HEK293 (cell line): ENCODE measurements around the gene RAET1L.

ENCODE experiments used
- CTCF ChIA-PET: fragments of 350-600 bp; formaldehyde crosslinking; extraction: SDS; loops from one replicate; lab custom pipeline; 2021; ENCODE audit warnings: antibody characterized with exemption; lab: Yijun Ruan, JAX
- POLR2A ChIA-PET: fragments of 300-600 bp; formaldehyde crosslinking; extraction: SDS; loops from one replicate; lab custom pipeline; 2020; ENCODE audit warnings: antibody characterized with exemption, inconsistent platforms; lab: Yijun Ruan, JAX
- H3K27ac ChIP-seq: fragments of 200-500 bp; sonication (Bioruptor generic); 2 replicates; pipeline ENCODE4 v1.5.1; 2014; ENCODE audit warnings: low read depth, low read length, control low read depth, inconsistent platforms; ENCODE audit errors: extremely low read depth
- H3K36me3 ChIP-seq, 2 experiments: fragments of 200-500 bp in 1 of 2; sonication (Bioruptor generic) in 1 of 2; 1 replicate in 1 of 2; 2 replicates in 1 of 2; pipeline ENCODE4 v1.5.1; 2014 to 2017; ENCODE audit warnings: inconsistent platforms in 2 of 2, low read length in 2 of 2; ENCODE audit not compliant: control insufficient read depth in 2 of 2, insufficient read depth in 1 of 2
- H3K4me1 ChIP-seq: fragments of 200-500 bp; sonication (Bioruptor generic); 2 replicates; pipeline ENCODE4 v1.5.1; 2014; ENCODE audit warnings: mild to moderate bottlenecking, low read length, inconsistent platforms; ENCODE audit not compliant: control insufficient read depth, insufficient read depth
- H3K4me3 ChIP-seq: 2 replicates; pipeline ENCODE4 v1.5.1; 2011; ENCODE audit warnings: low read depth, mild to moderate bottlenecking, control low read depth, low read length, moderate library complexity
- H3K9me3 ChIP-seq: fragments of 200-500 bp; sonication (Bioruptor generic); 2 replicates; pipeline ENCODE4 v1.5.1; 2014; ENCODE audit warnings: low read depth, low read length, inconsistent platforms; ENCODE audit not compliant: control insufficient read depth, insufficient read depth
- BCL6B ChIP-seq: fragments of 450-650 bp; formaldehyde crosslinking; IDR thresholded peaks from 2 replicates; pipeline ENCODE4 v1.5.1; 2017; ENCODE audit warnings: missing biosample characterization, missing genetic modification characterization
- CTCF ChIP-seq: fragments of 450-650 bp; formaldehyde crosslinking; IDR thresholded peaks from 2 replicates; pipeline ENCODE4 v1.5.1; 2016; ENCODE audit warnings: missing biosample characterization, missing genetic modification characterization
- SCRT1 ChIP-seq: fragments of 450-650 bp; formaldehyde crosslinking; IDR thresholded peaks from 2 replicates; pipeline ENCODE4 v1.5.1; 2016; ENCODE audit warnings: missing biosample characterization, missing genetic modification characterization, borderline replicate concordance
- SP2 ChIP-seq: fragments of 450-650 bp; formaldehyde crosslinking; IDR thresholded peaks from 2 replicates; pipeline ENCODE4 v1.5.1; 2016; ENCODE audit warnings: missing biosample characterization, missing genetic modification characterization
- ZBTB26 ChIP-seq: fragments of 450-650 bp; formaldehyde crosslinking; optimal IDR thresholded peaks from 2 replicates; pipeline ENCODE3; 2016; ENCODE audit warnings: missing biosample characterization, mild to moderate bottlenecking, missing genetic modification characterization
- ZNF18 ChIP-seq: fragments of 450-650 bp; formaldehyde crosslinking; IDR thresholded peaks from 2 replicates; pipeline ENCODE4 v1.5.1; 2016; ENCODE audit warnings: missing biosample characterization, missing genetic modification characterization
- ZNF529 ChIP-seq: fragments of 450-650 bp; formaldehyde crosslinking; IDR thresholded peaks from 2 replicates; pipeline ENCODE4 v1.5.1; 2017; ENCODE audit warnings: missing genetic modification characterization, missing biosample characterization; ENCODE audit not compliant: insufficient replicate concordance
- ZNF549 ChIP-seq: fragments of 450-650 bp; IDR thresholded peaks from 2 replicates; pipeline ENCODE4 v1.5.1; 2018; ENCODE audit warnings: missing biosample characterization, missing genetic modification characterization, mild to moderate bottlenecking, inconsistent platforms, moderate library complexity
- ZNF560 ChIP-seq: fragments of 450-650 bp; formaldehyde crosslinking; IDR thresholded peaks from 2 replicates; pipeline ENCODE4 v1.5.1; 2017; ENCODE audit warnings: missing biosample characterization, missing genetic modification characterization, borderline replicate concordance
- ZNF561 ChIP-seq: fragments of 450-650 bp; IDR thresholded peaks from 2 replicates; pipeline ENCODE4 v1.5.1; 2018; ENCODE audit warnings: missing biosample characterization, missing genetic modification characterization, borderline replicate concordance
- ZNF600 ChIP-seq: fragments of 450-650 bp; formaldehyde crosslinking; IDR thresholded peaks from 2 replicates; pipeline ENCODE4 v1.5.1; 2016; ENCODE audit warnings: missing biosample characterization, missing genetic modification characterization
- ZNF701 ChIP-seq: fragments of 450-650 bp; formaldehyde crosslinking; IDR thresholded peaks from 2 replicates; pipeline ENCODE4 v1.5.1; 2016; ENCODE audit warnings: missing biosample characterization, missing genetic modification characterization
- ZNF843 ChIP-seq: fragments of 450-650 bp; formaldehyde crosslinking; IDR thresholded peaks from 2 replicates; pipeline ENCODE4 v1.5.1; 2016; ENCODE audit warnings: missing biosample characterization, missing genetic modification characterization
- ZSCAN23 ChIP-seq: fragments of 450-650 bp; formaldehyde crosslinking; IDR thresholded peaks from 2 replicates; pipeline ENCODE4 v1.5.1; 2016; ENCODE audit warnings: missing biosample characterization, missing genetic modification characterization
- ZXDB ChIP-seq: fragments of 450-650 bp; formaldehyde crosslinking; IDR thresholded peaks from 2 replicates; pipeline ENCODE4 v1.5.1; 2016; ENCODE audit warnings: missing biosample characterization, missing genetic modification characterization
- TF ChIP-seq, protein P1 (sequence below): IDR thresholded peaks from 2 replicates; pipeline ENCODE4 v1.6.1; 2011; ENCODE audit warnings: mild to moderate bottlenecking, low read depth, low read length, borderline replicate concordance
- TF ChIP-seq, protein P2 (sequence below): fragments of 450-650 bp; formaldehyde crosslinking; IDR thresholded peaks from 2 replicates; pipeline ENCODE4 v1.5.1; 2016; ENCODE audit warnings: missing biosample characterization, missing genetic modification characterization

Gene RAET1L

DNA sequence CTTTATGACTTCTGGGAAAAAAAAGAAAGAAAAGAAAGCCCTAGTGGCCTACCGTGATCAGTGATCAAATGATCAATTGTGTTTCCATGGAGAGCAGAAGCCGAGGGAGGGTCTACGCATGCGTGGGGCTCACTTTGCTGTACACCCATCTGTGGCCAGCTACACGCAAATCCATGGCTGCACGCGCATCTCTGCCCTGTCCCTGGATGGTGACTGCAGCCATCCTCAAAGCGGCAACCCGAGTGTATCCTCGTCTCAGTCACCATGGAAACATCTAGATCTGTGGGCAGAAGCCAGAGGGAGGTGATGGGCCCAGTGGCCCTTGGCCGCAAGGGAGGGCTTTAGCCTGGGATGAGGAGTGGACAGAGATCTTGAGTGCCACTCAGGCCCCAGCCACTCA, 44.4 kb upstream of the RAET1L start:
- Histone ChIP-seq H3K9me3 (no peaks in the 10 kb centered on the region), H3K27ac (no peak overlapping the region), H3K4me3 (no peak overlapping the region), H3K36me3 (peaks cover 0 to 19% of the 10 kb centered on the region in 2 experiments; a peak in 1 of 3 replicates), H3K4me1 (peaks cover 6% of the 10 kb centered on the region; the same call in 1 of the 2 replicates)
- TF ChIP-seq ZNF843 (tag by site-specific recombination) (no peak), ZNF561 (no peak), ZNF549 (tag by site-specific recombination) (no peak), ZXDB (tag by site-specific recombination) (no peak), SCRT1 (tag by site-specific recombination) (no peak), ZNF18 (no peak), ZSCAN23 (tag by site-specific recombination) (no peak), ZNF600 (tag by site-specific recombination) (no peak), SP2 (tag by site-specific recombination) (no peak), CTCF (no peak), BCL6B (tag by site-specific recombination) (no peak), ZNF560 (no peak), ZBTB26 (tag by site-specific recombination) (no peak), ZNF701 (tag by site-specific recombination) (no peak), ZNF529 (tag by site-specific recombination) (no peak)
- TF ChIP-seq, protein P1, sequence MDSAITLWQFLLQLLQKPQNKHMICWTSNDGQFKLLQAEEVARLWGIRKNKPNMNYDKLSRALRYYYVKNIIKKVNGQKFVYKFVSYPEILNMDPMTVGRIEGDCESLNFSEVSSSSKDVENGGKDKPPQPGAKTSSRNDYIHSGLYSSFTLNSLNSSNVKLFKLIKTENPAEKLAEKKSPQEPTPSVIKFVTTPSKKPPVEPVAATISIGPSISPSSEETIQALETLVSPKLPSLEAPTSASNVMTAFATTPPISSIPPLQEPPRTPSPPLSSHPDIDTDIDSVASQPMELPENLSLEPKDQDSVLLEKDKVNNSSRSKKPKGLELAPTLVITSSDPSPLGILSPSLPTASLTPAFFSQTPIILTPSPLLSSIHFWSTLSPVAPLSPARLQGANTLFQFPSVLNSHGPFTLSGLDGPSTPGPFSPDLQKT, result no peak
- TF ChIP-seq, protein P2, sequence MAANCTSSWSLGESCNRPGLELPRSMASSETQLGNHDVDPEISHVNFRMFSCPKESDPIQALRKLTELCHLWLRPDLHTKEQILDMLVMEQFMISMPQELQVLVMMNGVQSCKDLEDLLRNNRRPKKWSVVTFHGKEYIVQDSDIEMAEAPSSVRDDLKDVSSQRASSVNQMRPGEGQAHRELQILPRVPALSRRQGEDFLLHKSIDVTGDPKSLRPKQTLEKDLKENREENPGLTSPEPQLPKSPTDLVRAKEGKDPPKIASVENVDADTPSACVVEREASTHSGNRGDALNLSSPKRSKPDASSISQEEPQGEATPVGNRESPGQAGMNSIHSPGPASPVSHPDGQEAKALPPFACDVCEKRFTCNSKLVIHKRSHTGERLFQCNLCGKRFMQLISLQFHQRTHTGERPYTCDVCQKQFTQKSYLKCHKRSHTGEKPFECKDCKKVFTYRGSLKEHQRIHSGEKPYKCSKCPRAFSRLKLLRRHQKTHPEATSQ (tag by site-specific recombination), result no peak
- ChIA-PET POLR2A (no interaction called here), CTCF (interaction anchor here (0.6 to 6.8 kb wide), 5 partner anchors 10 to 931 kb away, joined by 4 to 57 read pairs (median 4); partner anchors contain the start of gene ULBP1)
